ENCODE measurements around the gene CEP112. TPM values are rescaled to one million over a fixed set of nuclear protein-coding genes. Genes with fewer than 3 reads are reported as not detected.

The CEP112 gene
- total and polyA plus RNA-seq, 10 of the 15 experiments (the other 5 are each of a cell fraction or from before 2014, with no cell fraction given), result 0.11 to 3.8 (median 0.32) TPM; not detected in 1

DNA sequence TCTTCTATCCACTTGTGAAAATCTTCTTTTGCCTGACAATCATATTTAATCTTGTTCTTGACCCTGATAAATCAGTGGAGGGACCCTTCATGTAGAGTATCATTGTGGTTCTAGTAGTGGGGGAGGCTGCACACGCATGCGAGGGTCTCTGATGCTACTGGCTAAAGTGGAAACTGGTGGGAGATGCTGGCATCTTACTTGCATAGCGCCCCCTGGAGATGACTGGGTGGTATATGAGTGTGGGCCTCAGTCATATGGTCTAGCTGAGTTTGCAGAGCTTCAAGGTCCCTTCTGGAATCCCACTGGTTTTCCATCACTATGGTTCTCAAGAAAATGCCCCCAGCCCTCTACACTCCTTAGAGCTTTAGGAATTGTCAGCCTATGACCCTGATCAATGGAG is 394.1 kb downstream of the CEP112 start (continued):
- TF ChIP-seq SP1 (IDR thresholded peaks at IDR 0.05; ENCODE audit: low read depth, low read length) (no peak), RELA (IDR thresholded peaks at IDR 0.05; ENCODE audit: borderline replicate concordance, partially characterized antibody) (no peak), NFXL1 (IDR thresholded peaks at IDR 0.05; ENCODE audit: borderline replicate concordance) (no peak), FOS (IDR thresholded peaks at IDR 0.05; ENCODE audit: borderline replicate concordance, extremely low read depth, insufficient read length) (no peak), NFYA (IDR thresholded peaks at IDR 0.05; ENCODE audit: borderline replicate concordance, low read depth, low read length) (no peak), ATF7 (IDR thresholded peaks at IDR 0.05; ENCODE audit: low read depth) (no peak)
- TF ChIP-seq, protein P1, sequence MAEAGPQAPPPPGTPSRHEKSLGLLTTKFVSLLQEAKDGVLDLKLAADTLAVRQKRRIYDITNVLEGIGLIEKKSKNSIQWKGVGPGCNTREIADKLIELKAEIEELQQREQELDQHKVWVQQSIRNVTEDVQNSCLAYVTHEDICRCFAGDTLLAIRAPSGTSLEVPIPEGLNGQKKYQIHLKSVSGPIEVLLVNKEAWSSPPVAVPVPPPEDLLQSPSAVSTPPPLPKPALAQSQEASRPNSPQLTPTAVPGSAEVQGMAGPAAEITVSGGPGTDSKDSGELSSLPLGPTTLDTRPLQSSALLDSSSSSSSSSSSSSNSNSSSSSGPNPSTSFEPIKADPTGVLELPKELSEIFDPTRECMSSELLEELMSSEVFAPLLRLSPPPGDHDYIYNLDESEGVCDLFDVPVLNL (IDR thresholded peaks at IDR 0.05; ENCODE audit: low read depth, low read length), result no peak
- TF ChIP-seq, protein P2, sequence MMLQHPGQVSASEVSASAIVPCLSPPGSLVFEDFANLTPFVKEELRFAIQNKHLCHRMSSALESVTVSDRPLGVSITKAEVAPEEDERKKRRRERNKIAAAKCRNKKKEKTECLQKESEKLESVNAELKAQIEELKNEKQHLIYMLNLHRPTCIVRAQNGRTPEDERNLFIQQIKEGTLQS (IDR thresholded peaks at IDR 0.05; ENCODE audit: borderline replicate concordance, extremely low read depth, low read depth, low read length), result no peak
- TF ChIP-seq, protein P3, sequence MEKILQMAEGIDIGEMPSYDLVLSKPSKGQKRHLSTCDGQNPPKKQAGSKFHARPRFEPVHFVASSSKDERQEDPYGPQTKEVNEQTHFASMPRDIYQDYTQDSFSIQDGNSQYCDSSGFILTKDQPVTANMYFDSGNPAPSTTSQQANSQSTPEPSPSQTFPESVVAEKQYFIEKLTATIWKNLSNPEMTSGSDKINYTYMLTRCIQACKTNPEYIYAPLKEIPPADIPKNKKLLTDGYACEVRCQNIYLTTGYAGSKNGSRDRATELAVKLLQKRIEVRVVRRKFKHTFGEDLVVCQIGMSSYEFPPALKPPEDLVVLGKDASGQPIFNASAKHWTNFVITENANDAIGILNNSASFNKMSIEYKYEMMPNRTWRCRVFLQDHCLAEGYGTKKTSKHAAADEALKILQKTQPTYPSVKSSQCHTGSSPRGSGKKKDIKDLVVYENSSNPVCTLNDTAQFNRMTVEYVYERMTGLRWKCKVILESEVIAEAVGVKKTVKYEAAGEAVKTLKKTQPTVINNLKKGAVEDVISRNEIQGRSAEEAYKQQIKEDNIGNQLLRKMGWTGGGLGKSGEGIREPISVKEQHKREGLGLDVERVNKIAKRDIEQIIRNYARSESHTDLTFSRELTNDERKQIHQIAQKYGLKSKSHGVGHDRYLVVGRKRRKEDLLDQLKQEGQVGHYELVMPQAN (conservative IDR thresholded peaks at IDR 0.05), result no peak
- TF ChIP-seq, protein P4, sequence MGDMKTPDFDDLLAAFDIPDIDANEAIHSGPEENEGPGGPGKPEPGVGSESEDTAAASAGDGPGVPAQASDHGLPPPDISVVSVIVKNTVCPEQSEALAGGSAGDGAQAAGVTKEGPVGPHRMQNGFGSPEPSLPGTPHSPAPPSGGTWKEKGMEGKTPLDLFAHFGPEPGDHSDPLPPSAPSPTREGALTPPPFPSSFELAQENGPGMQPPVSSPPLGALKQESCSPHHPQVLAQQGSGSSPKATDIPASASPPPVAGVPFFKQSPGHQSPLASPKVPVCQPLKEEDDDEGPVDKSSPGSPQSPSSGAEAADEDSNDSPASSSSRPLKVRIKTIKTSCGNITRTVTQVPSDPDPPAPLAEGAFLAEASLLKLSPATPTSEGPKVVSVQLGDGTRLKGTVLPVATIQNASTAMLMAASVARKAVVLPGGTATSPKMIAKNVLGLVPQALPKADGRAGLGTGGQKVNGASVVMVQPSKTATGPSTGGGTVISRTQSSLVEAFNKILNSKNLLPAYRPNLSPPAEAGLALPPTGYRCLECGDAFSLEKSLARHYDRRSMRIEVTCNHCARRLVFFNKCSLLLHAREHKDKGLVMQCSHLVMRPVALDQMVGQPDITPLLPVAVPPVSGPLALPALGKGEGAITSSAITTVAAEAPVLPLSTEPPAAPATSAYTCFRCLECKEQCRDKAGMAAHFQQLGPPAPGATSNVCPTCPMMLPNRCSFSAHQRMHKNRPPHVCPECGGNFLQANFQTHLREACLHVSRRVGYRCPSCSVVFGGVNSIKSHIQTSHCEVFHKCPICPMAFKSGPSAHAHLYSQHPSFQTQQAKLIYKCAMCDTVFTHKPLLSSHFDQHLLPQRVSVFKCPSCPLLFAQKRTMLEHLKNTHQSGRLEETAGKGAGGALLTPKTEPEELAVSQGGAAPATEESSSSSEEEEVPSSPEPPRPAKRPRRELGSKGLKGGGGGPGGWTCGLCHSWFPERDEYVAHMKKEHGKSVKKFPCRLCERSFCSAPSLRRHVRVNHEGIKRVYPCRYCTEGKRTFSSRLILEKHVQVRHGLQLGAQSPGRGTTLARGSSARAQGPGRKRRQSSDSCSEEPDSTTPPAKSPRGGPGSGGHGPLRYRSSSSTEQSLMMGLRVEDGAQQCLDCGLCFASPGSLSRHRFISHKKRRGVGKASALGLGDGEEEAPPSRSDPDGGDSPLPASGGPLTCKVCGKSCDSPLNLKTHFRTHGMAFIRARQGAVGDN (IDR thresholded peaks at IDR 0.05), result no peak

Measured in GM12878 (cell line).